ENCODE measurements around the gene HYAL4. TPM values are rescaled to one million over a fixed set of nuclear protein-coding genes. Genes with fewer than 3 reads are reported as not detected.
"Not testable (repeated sequence)": the region's sequence is repeated elsewhere in the genome, so short reads cannot be mapped to it uniquely, and the experiment has no call there.

The HYAL4 gene
- total RNA-seq, 6 experiments from 2014 or later, result not detected

DNA sequence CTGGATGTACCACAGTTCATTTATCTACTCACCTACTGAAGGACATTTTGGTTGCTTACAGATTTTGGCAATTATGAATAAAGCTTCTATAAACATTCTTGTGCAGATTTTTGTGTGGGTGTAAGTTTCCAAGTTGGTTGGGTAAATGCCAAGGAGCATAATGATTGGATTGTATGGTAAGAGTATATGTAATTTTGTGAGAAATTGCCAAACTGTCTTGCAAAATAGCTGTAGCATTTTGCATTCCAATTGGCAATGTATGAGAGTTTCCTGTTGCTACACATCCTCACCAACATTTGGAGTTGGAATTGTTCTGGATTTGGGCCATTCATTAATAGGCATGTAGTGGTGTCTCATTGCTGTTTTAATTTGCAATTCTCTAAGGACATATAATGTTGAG is 33.9 kb upstream of the HYAL4 start:
- intact Hi-C loops (cut with DNase I), result no loop called here
- Histone ChIP-seq H3K36me3 (no peaks in the 10 kb centered on the region), H3K27ac (no peak overlapping the region), H3K27me3 (no peaks in the 10 kb centered on the region), H3K4me1 (no peaks in the 10 kb centered on the region), H3K4me3 (no peak overlapping the region), H3K9me3 (no peaks in the 10 kb centered on the region)
- DNase-seq (no peak), ATAC-seq (no peak)
- no peak for TF ChIP-seq POLR2A (IDR thresholded peaks at IDR 0.05)
- TF ChIP-seq, protein P1, sequence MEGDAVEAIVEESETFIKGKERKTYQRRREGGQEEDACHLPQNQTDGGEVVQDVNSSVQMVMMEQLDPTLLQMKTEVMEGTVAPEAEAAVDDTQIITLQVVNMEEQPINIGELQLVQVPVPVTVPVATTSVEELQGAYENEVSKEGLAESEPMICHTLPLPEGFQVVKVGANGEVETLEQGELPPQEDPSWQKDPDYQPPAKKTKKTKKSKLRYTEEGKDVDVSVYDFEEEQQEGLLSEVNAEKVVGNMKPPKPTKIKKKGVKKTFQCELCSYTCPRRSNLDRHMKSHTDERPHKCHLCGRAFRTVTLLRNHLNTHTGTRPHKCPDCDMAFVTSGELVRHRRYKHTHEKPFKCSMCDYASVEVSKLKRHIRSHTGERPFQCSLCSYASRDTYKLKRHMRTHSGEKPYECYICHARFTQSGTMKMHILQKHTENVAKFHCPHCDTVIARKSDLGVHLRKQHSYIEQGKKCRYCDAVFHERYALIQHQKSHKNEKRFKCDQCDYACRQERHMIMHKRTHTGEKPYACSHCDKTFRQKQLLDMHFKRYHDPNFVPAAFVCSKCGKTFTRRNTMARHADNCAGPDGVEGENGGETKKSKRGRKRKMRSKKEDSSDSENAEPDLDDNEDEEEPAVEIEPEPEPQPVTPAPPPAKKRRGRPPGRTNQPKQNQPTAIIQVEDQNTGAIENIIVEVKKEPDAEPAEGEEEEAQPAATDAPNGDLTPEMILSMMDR (IDR thresholded peaks at IDR 0.05), result no peak

DNA sequence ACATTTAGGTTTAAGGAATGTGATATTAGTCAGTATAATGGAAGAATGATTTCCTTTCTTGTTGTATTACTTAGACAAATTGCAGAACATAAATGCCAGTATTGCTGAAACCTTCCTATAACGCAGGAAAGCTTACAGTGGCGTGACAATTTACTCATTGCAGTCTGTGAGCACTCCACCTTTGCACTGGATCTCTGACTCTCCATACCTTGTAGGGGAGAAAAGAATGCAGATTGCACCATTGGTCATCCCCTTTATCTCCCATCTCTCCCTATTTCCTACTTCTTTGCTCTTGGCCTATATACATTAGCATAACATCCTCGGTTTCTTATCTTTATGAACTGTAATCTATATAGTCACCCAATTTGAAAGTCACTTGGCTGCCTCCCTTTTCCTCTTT is 28.1 kb upstream of the HYAL4 start:
- no peak for DNase-seq
- Histone ChIP-seq H3K4me1 (no peaks in the 10 kb centered on the region), H3K27me3 (no peaks in the 10 kb centered on the region), H3K9me3 (no peaks in the 10 kb centered on the region), H3K27ac (no peak overlapping the region), H3K4me3 (no peak overlapping the region), H3K36me3 (no peaks in the 10 kb centered on the region)
- 81% methylated on average over 3 of the region's 3 CpGs for WGBS (ENCODE audit: insufficient coverage, low coverage, low lambda C conversion rate, missing lambda C conversion rate)
- intact Hi-C loops (cut with DNase I), result no loop called here
- ATAC-seq, result no peak
- no peak for TF ChIP-seq POLR2A (IDR thresholded peaks at IDR 0.05)
- TF ChIP-seq, protein P1 (IDR thresholded peaks at IDR 0.05), result no peak

DNA sequence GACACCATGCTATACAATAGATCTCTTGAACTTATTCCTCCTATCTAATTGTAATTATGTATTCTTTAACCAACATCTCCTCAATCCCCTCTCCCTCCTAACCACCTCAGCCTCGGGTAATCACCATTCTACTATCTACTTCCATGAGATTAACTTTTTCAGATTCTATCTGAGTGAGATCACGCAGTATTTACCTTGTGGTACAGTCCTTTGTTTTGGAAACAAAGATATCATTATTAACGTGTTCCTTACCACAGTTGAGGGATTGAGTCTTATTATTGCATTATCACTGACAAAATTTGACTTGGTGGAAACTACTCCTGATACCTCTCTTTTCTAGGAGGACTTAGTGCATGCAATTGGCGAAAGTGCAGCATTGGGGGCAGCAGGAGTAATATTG is 26.0 kb upstream of the HYAL4 start:
- Histone ChIP-seq H3K4me3 (no peak overlapping the region), H3K9me3 (no peaks in the 10 kb centered on the region), H3K4me1 (no peaks in the 10 kb centered on the region), H3K27me3 (no peaks in the 10 kb centered on the region), H3K27ac (no peak overlapping the region), H3K36me3 (no peaks in the 10 kb centered on the region)
- TF ChIP-seq, protein P1 (IDR thresholded peaks at IDR 0.05), result no peak
- TF ChIP-seq POLR2A (IDR thresholded peaks at IDR 0.05), result no peak
- DNase-seq, result no peak
- intact Hi-C loops (cut with DNase I), result no loop called here
- 63% methylated on average over 4 of the region's 4 CpGs for WGBS (ENCODE audit: insufficient coverage, low coverage, low lambda C conversion rate, missing lambda C conversion rate)
- no peak for ATAC-seq

DNA sequence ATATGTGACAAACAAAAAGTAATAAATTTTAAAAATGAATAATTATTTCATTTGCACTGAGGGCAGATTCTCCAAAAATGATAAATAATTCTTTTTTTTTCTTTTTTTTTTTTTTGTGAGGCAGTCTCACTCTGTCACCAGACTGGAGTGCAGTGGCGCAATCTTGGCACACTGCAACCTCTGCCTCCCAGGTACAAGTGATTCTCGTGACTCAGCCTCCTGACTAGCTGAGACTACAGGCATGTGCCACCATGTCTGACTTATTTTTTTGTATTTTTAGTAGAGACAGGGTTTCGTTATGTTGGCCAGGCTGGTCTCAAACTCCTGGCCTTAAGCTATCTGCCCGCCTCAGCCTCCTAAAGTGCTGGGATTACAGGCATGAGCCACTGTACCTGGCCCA is 25.2 kb upstream of the HYAL4 start:
- WGBS (ENCODE audit: insufficient coverage, low coverage, low lambda C conversion rate, missing lambda C conversion rate), result 65% methylated on average over 2 of the region's 4 CpGs
- H3K27ac ChIP-seq; ATAC-seq; H3K27me3 ChIP-seq; intact Hi-C loops (cut with DNase I); H3K9me3 ChIP-seq; H3K36me3 ChIP-seq; DNase-seq; H3K4me1 ChIP-seq; H3K4me3 ChIP-seq: not testable (repeated sequence)

DNA sequence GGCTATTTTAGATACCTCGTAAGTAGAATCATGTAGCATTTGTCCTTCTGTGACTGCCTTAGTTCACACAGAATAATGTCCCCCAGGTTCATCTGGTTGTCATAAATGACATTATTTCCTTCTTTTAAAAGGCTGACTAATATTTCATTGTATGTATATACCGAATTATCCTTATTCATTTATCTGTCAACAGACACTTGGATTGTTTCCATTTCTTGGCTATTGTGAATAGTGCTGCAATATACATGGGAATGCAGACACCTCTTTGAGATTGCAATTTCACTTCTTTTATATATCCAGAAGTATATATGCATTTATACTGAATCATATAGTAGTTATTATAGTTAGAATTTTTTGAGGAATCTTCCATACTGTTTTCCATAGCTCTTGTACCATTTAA is 24.1 kb upstream of the HYAL4 start:
- WGBS (ENCODE audit: insufficient coverage, low coverage, low lambda C conversion rate, missing lambda C conversion rate), result 100% methylated on average over 2 of the region's 2 CpGs

More for the DNA sequence above, 24.1 kb upstream of the HYAL4 start:
- no peak overlapping the region for H3K27ac ChIP-seq
- DNase-seq, result no peak
- intact Hi-C loops (cut with DNase I), result no loop called here
- no peaks in the 10 kb centered on the region for H3K36me3 ChIP-seq
- ATAC-seq, result no peak
- TF ChIP-seq, protein P1 (IDR thresholded peaks at IDR 0.05), result no peak
- TF ChIP-seq POLR2A (IDR thresholded peaks at IDR 0.05), result no peak
- no peaks in the 10 kb centered on the region for H3K27me3 ChIP-seq
- peaks cover 0 to 8% (median 0%) of the 10 kb centered on the region in 4 donors for H3K4me1 ChIP-seq
- H3K9me3 ChIP-seq, result no peaks in the 10 kb centered on the region
- H3K4me3 ChIP-seq, result no peak overlapping the region
